Epithelial cell of proximal tubule (primary cell): ENCODE results near the gene ZDHHC19. TPM values are rescaled to one million over a fixed set of nuclear protein-coding genes. Genes with fewer than 3 reads are reported as not detected.

Source experiments
- DNase-seq: peaks from one replicate; pipeline ENCODE4 v3.0.0-alpha.2; 2011; ENCODE audit warnings: low read depth
- H3K4me3 ChIP-seq: 2 replicates; pipeline ENCODE4 v1.5.1; 2011; ENCODE audit warnings: low read depth, mild to moderate bottlenecking, low read length
- CTCF ChIP-seq: conservative IDR thresholded peaks from 2 replicates; pipeline ENCODE4 v1.5.1; 2012; ENCODE audit warnings: low read depth, mild to moderate bottlenecking, low read length
- total RNA-seq: library from RNA; depleted of rRNA; stranded (reverse); fragments of >200 nt; gene quantifications from 2 replicates; pipeline ENCODE4 v1.2.3, GENCODE V29; 2015

The ZDHHC19 gene
- total RNA-seq, 1 donor from 2014 or later = not detected

- DNase-seq = no peak
- no peak overlapping the region for H3K4me3 ChIP-seq
- TF ChIP-seq CTCF = no peak
Observed at GRCh38 chr3:196222876-196223595, 11.8 kb upstream of the ZDHHC19 start.

GRCh38 chr3:196220991-196221390 lies 9.8 kb upstream of the ZDHHC19 start:
- TF ChIP-seq CTCF = no peak
- no peak overlapping the region for H3K4me3 ChIP-seq
- DNase-seq = no peak

DNA sequence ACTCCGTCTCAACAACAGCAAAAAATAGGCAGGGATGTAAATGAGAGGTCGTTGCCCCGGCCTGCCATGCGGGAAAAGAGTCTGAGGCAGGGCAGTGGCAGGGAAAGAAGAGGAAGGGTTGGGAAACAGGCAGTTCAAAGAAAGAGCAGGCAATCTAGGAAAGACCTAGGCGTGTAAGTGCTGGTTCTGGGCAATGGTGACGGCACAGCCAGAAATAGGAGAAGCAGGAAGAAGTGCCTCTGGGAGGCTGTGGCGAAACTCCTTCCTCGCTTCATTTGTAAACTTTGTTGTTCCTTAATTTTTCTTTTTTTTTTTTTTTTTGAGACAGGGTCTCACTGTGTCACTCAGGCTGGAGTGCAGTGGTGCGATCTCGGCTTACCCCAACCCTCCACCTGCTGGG lies 9.4 kb upstream of the ZDHHC19 start:
- no peak for TF ChIP-seq CTCF
- no peak overlapping the region for H3K4me3 ChIP-seq
- no peak for DNase-seq

- TF ChIP-seq CTCF = no peak
- no peak for DNase-seq
- no peak overlapping the region for H3K4me3 ChIP-seq
Observed at GRCh38 chr3:196219970-196220311, 8.7 kb upstream of the ZDHHC19 start.

DNA sequence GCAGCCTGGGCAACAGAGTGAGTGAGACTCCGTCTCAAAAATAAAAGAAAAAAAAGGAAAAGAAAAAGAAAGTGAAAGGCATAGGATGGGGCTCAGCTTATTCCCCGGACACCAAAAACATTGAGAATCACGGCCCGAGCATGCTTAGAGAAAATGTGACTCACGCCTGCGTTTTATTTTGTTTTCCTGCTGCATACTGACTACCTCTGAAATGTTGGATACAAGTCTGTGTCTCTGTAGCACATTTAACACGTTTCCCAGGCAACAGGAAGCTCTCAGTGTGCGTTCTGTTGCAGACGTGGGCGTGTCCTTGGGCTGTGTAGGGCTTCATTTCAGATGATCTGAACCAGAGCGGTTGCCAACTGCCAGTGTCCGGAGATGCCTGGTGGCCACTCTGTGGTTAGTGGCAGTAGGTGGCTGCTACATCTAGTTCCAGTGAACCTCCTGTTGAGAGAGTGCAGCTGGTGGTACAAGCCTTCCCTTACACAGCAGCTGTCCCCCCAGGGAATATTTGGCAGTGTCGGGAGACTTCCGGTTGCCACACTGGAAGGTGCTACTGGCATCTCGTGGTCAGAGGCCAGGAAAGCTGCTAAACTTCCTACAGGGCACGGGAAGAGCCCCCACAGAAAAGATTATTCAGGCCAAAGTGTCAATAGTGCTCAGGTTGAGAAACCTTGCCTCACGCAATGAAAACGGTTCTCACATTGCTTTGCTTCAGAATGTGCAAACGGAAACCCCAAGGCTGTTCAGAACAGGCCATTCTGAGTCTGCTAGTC lies 8.2 kb upstream of the ZDHHC19 start:
- DNase-seq = no peak
- no peak for TF ChIP-seq CTCF
- no peak overlapping the region for H3K4me3 ChIP-seq

DNA sequence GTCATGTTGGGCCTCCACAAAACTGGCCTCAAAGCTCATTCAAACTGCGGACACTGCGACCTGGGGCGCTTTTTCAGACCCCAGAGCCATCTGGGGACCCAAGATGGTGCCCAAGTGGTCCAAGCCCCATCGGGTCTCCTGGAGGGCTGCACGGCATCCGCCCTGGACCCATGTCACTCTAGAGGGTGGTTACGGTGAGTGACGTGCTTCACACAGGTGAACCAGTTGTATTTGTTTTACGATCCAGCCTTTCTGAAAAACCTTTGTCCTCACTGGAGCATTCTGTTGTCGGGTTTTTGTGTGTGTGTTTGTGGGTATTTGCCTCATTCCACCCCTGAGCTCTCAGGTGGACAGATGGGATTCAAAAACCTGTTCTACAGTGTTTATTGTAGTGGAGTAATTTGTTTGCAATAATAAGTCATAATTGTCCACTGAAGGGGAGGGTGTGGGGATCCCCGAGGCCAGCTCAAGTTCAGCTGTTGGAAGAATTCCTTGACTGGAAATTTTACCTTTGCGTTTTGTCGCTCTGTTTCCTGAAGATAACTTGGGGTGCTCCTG lies 7.0 kb upstream of the ZDHHC19 start:
- no peak overlapping the region for H3K4me3 ChIP-seq
- TF ChIP-seq CTCF = no peak
- DNase-seq = no peak
